ENCODE results near the gene TAS2R43. TPM values are rescaled to one million over a fixed set of nuclear protein-coding genes. Genes with fewer than 3 reads are reported as not detected.
"Not testable (repeated sequence)": the region's sequence is repeated elsewhere in the genome, so short reads cannot be mapped to it uniquely, and the experiment has no call there.

Gene TAS2R43, protein sequence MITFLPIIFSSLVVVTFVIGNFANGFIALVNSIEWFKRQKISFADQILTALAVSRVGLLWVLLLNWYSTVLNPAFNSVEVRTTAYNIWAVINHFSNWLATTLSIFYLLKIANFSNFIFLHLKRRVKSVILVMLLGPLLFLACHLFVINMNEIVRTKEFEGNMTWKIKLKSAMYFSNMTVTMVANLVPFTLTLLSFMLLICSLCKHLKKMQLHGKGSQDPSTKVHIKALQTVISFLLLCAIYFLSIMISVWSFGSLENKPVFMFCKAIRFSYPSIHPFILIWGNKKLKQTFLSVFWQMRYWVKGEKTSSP
- total RNA-seq: 1.3 TPM in 1 of 2 replicates, not detected in the other

DNA sequence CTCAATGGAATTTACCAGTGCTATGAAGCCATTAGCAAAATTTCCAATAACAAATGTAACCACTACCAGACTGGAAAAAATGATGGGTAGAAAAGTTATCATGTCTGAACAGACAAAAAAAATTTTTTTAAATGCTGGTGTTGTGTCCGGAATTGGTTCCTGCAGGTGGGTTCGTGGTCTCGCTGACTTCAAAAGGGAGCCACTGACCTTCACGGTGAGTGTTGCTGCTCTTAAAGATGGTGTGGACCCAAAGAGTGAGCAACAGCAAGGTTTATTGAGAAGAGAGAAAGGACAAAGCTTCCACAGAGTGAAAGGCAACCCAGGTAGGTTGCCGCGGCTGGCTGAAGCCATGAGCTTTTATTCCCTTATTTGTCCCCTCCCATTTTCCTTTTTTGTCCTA, at the start of gene TAS2R43:
TSS of gene TAS2R43 (minus strand) at position 186 of the 400 bp plus-strand sequence. CDS start at position 102, 84 bp downstream.
- no peak for DNase-seq (ENCODE audit: extremely low read depth, low read depth, low spot score)

DNA sequence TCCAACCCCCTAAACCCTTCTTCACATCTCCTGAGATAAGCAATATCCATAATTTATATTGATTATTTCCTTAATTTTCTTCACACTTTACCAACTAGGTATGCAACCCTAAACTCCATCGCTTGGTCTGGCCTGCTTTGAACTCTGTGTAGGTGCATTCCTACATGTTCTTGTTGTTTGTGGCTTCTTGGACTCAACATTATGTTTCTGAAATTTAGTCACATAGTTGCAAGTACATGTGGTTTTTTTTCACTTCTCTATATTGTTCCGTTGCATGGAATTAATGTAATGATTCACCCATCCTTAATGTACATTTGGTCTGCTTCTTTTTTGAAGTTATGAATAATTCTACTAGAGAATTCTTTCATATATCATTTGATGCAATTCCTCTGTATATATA, 44.0 kb upstream of the TAS2R43 start:
- DNase-seq (ENCODE audit: extremely low read depth, low read depth, low spot score): no peak

DNA sequence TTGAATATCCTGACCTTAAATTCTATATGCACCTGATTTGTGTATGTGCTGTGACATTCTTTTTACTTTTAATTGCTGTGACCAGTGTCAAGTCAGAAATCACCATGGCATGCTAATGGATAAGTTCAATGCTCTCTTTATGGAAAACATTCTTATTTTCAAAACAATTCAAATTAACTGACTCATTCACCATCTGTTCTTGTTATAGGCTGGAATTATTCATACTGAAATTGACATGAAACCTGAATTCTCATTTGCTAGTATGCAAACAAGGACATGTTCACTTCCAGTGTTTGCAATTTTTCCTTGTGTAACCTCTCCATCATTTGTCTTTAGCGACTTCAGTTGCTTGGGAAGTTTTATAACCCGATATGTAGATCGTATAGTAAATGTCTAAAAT, 42.2 kb upstream of the TAS2R43 start, which contains the start of gene TAS2R30:
TSS of gene TAS2R30 (minus strand) at position 340 of the 400 bp plus-strand sequence. CDS start 400 bp downstream, outside the sequence.
- DNase-seq (ENCODE audit: extremely low read depth, low read depth, low spot score): no peak

DNA sequence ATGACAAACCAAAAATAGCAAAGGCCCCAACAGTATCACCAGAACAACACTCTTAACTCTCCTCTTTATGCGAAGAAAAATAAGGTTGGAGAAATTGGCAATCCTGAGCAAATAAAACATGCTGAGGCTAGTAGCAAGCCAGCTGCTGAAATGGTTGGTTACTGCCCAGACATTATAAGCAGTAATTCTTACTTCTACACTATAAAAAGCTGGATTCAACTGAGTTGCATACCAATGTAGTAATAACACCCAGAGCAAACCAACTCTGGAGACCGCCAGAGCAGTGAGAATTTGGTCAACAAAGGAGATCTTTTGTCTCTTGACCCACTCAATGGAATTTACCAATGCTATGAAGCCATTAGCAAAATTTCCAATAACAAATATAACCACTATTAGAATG, 41.7 kb upstream of the TAS2R43 start:
- DNase-seq (ENCODE audit: extremely low read depth, low read depth, low spot score): no peak

DNA sequence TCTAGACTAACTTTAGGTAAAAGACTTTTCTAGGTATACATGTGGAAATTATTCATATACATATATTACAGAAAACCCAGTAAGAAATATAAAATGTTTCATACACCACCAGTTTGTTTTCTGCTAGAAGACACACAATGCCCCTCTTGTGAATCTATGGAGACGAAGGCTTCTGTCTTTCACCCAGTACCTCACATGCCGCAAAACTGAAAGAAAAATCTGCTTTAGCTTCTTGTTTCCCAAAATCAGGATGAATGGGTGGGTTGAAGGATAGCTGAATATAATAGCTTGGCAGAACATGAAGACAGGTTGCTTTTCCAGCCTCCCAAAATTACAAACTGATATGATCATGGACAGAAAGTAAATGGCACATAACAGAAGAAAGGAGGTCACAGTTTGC, 41.0 kb upstream of the TAS2R43 start:
- DNase-seq (ENCODE audit: extremely low read depth, low read depth, low spot score): no peak

DNA sequence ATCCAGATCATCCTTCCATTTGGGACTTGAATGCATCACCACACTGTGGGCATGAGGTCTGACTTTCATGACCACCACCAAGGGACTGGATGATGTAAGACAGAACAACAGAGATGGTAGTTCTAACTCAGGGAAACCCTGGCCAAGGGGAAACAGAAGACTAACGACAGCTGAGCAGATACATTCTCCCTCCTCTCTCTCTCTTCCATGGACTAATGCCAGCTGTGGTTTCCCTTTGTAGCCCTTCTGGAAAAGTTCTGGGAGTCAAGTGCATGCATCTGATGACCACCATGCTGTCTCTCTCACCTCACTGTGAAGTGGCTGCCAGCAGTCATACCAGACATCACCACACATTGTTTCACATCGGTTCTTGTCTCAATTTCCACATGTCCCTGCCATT, 38.9 kb upstream of the TAS2R43 start:
- no peak for DNase-seq (ENCODE audit: extremely low read depth, low read depth, low spot score)

DNA sequence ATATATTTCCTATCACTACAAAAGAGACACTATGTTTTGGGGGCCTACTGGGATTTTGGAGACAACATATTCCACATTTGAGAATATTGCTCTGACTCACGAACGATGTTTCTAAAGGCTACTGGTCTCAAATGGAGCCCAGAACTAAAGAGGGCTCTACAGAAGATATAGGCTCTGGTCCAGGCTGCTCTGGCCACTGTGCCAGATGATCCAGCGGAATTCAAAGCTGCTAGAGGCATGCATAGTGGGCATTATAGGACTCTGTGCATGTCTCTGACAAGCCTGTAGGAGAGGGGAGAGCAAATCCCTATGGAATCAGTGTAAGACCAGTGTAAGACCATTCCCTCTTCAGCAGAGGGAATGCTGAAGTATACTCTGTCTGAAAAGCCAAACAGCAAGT, 38.3 kb upstream of the TAS2R43 start:
- DNase-seq (ENCODE audit: extremely low read depth, low read depth, low spot score): no peak

DNA sequence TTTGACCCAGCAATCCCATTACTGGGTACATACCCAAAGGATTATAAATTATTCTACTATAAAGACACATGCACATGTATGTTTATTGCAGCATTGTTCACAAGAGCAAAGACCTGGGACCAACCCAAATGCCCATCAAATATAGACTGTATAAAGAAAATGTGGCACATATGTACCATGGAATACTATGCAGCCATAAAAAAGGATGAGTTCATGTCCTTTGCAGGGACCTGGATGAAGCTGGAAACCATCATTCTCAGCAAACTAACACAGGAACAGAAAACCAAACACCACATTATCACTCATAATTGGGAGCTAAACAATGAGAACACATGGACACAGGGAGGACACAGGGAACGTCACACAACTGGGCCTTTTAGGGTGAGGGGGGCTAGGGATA, 22.0 kb upstream of the TAS2R43 start:
- not testable (repeated sequence) for DNase-seq (ENCODE audit: extremely low read depth, low read depth, low spot score)

DNA sequence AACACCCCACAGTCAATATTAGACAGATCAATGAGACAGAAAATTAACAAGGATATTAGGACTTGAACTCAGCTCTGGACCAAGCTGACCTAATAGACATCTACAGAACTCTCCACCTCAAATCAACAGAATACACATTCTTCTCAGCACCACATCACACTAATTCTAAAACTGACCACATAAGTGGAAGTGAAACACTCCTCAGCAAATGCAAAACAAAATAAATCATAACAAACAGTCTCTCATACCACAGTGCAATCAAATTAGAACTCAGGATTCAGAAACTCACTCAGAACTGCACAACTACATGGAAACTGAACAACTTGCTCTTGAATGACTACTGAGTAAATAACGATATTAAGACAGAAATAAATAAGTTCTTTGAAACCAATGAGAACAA, 19.1 kb upstream of the TAS2R43 start:
- not testable (repeated sequence) for DNase-seq (ENCODE audit: extremely low read depth, low read depth, low spot score)

DNA sequence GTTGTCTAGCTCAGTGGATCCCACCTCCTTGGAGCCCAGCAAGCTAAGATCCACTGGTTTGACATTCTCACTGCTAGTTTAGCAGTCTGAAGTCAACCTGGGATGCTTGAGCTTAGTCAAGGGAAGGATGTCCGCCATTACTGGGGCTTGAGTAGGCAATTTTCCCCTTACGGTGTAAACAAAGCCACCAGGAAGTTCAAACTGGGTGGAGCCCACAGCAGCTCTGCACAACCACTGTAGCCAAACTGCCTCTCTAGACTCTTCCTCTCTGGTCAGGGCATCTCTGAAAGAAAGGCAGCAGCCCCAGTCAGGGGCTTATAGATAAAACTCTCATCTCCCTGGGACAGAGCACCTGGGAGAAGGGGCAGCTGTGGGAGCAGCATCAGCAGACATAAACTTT, 16.7 kb upstream of the TAS2R43 start:
- DNase-seq (ENCODE audit: extremely low read depth, low read depth, low spot score): no peak

DNA sequence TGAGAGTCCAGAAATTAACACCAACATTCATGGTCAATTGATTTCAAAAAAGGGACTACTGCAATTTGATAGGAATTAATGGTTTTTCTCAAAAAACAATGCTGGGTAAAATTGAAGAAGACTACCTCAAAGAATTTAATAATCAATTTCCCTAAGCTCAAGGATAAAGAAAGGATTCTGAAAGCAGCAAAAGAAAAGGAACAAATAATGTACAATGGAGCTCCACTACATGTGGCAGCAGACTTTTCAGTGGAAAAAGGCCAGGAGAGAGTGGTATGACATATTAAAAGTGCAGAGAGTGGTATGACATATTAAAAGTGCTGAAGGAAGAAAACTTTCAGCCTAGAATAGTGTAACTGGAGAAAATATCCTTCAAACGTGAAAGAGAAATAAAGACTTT, 15.6 kb upstream of the TAS2R43 start:
- DNase-seq (ENCODE audit: extremely low read depth, low read depth, low spot score): no peak

DNA sequence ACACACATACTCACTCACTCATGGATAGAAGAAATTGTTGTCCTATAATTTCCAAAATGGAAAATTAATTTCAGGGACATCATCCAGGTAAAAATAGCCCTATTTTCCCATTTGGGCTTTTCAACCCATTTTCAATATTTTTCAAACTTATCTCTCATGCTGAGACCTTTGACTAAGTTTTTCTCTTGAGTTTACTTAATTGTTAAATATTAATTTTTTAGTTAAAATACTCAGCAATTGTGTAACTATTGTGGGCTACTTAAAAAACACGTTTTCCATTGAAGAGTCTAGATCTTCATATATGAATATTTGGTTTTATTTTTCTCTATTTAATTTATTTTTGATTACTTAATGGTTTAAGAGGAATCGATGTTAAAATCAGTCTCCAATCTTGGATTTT, 14.2 kb upstream of the TAS2R43 start:
- no peak for DNase-seq (ENCODE audit: extremely low read depth, low read depth, low spot score)

DNA sequence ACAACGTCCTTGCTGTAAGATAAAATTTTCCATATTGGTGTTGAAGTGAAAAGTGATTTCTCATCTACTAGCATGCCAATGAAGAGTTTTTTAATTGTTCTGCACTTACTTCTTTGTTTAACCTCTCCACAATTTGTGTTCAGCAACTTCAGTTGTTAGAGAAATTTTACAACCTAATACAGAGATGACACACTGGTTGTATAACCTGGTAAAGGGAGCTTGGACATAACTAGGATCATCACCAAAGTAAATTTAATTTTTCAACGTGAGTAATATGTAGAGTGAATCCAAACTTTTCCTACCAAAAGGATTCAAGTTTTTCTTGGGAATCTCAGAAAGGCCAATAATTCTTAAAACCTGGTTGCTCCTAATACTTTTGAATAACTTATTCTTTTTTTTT, 13.4 kb upstream of the TAS2R43 start:
- DNase-seq (ENCODE audit: extremely low read depth, low read depth, low spot score): no peak

DNA sequence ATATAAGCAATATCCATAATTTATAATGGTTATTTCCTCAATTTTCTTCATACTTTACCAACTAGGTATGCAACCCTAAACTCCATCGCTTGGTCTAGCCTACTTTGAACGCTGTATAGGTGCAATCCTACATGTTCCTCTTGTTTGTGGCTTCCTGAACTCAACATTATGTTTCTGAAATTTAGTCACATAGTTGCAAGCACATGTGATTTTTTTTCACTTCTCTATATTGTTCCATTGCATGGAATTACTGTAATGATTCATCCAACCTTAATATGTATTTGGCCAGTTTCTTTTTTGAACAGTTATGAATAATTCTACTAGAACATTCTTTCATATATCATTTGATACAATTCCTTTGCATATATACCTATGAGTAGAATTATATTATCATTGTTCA, 2.8 kb upstream of the TAS2R43 start:
- not testable (repeated sequence) for DNase-seq (ENCODE audit: extremely low read depth, low read depth, low spot score)

DNA sequence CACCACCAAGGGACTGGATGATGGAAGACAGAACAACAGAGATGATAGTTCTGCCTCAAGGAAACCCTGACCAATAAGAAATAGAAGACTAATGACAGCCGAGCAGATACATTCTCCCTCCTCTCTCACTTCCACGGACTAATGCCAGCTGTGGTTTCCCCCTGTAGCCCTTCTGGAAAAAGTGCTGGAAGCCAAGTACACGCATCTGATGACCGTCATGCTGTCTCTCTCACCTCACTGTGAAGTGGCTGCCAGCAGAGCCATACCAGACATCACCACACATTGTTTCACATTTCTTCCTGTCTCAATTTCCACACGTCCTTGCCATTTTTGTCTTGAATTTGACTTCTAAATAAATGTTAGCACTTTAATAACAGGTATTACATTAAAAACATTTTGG, 2.9 kb downstream of the TAS2R43 start:
- DNase-seq (ENCODE audit: extremely low read depth, low read depth, low spot score): no peak

DNA sequence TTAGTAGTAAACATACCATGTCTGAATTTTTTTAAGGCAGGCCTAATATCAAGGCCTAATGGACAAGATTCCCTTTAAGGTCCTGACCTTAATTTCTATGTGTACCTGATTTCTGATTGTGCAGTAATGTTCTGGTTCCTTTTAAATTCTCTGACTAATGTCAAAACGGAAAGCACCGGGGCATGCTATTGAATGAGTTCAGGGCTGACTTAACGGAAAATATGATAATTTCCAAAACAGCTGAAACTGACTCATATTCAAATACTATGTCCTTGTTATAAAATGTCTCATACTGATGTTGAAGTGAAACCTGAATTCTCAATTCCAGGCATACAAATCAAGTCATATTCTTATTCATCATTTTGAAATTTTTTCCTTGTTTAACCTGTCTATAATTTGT, 6.7 kb downstream of the TAS2R43 start:
- peak; percentile 12 for DNase-seq (ENCODE audit: extremely low read depth, low read depth, low spot score)

DNA sequence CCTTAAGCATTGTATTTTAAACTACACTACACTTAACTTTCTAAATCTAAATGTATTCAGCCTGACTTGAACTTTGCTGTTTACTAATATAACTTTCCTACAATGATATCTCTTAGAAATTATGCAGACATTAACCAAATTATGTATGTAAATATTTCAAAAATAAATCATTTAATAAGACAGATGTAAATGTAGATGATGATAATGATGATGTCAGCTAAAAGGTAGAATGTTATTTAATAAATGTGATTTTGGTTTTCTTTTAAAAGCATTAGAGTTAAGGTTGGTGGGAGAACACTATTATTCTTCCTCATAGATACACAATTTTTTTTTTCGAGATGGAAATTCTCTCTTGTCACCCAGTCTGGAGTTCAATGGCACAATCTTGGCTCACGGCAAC, 10.1 kb downstream of the TAS2R43 start:
- no peak for DNase-seq (ENCODE audit: extremely low read depth, low read depth, low spot score)

DNA sequence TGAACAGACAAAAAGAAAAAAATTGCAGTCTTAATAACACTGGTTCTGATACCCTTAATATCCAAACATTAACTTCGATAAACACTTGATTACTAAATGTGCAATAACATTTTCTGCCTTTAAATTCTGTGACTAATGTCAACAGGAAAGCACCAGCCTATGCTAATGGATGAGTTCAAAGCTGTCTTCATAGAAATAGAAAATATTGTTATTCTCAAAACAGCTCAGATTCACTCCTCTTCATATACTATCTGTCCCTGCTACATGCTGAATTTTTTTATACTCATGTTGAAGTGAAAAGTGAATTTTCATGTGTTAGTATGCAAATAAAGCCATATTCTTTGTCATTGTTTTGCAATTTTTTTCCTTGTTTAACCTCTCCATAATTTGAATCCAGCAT, 13.9 kb downstream of the TAS2R43 start:
- DNase-seq (ENCODE audit: extremely low read depth, low read depth, low spot score): no peak

DNA sequence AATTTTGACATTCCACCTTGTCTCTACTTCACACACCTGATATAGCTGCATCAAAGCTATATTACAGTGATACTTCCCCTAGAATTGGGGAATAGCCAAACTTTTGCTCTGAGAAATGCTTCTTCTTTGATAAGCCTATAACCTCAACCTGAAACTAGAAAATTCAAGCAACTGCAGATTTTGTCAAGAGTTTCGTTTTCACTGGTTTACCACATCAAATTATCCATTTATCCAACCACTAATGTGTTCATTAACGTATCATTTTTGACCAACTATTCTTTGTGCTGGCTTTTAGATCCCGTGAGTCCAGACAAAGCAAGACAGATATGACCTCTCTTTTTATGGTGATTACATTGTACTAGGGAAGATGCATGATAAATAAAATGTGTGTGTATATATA, 16.5 kb downstream of the TAS2R43 start:
- no peak for DNase-seq (ENCODE audit: extremely low read depth, low read depth, low spot score)

DNA sequence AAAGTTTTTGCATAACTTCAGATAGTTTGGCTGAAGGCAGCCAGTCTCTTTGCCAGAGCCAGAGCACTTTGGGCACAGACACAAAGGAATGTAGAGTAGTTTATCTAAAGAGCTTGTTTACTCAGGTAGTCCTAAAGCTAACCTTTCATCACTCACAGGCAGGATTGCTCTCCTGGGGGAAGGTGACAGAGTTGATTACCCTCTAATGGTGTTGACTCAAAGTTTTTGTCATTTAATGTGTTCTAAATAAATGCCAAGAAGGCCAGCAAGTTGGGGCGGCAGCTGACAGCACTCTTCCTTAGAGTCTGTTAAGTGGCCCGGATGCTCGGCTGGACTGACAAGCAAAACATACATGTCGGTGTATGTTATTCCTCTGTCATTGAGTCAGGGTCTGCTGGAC, 20.7 kb downstream of the TAS2R43 start:
- no peak for DNase-seq (ENCODE audit: extremely low read depth, low read depth, low spot score)

DNA sequence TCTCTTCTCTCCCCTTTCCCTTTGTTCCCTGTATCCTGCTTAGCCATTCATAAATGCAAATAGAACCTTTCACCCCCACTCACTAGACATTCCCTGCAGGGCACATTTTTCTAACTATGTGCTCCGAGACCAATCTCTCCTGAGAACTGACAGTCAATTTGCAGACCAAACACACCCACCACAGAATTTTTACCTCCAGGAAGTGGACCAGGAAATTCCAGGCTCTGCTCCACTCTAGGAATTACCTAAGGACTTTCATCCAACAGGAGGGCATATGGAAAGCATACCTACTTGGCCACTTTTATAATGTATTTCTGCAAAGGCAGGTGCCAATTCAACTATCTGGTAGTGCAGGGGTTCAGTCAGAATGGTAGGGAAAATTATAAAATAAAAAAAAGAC, 21.1 kb downstream of the TAS2R43 start:
- DNase-seq (ENCODE audit: extremely low read depth, low read depth, low spot score): no peak

DNA sequence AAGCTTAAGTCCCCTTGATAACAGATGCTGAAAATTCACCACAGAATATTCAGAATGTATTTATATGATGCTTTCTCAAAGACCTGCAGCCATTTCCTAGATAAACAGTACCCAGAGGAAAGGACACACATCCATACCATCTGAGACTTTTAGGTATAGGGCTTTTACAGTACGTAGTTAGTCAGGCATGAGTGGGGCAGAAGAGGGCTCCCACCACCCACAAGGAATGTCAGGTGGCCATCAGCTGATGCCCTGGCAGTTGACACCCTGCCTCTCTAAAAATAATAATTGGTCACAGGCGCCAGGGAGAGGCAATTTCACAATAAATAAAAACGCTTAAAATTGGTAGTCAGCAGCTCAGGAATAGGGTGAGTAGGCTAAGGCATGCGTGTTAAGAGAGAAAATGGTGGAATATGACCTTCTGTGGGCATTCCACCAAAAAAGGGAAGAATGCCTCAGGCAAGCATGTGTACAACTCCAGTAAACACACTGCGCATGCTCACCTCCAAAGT, 22.2 kb downstream of the TAS2R43 start:
- DNase-seq (ENCODE audit: extremely low read depth, low read depth, low spot score): no peak

DNA sequence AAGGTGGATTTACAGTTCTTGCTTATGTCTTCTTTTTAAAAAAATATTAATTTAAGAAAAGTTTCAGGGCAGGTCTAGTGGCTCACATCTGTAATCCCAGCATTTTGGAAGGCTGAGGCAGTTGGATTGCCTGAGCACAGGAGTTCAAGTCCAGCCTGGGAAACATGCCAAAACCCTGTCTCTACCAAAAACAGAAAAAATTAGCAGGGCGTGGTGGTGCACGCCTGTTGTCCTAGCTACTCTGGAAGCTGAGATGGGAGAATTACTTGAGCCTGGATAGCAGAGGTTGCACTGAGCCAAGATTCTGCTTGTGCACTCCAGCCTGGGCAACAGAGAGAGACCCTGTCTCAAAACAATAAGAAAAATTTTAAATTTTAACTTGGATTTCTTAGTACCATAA, 24.6 kb downstream of the TAS2R43 start:
- DNase-seq (ENCODE audit: extremely low read depth, low read depth, low spot score): no peak
